Stimulated activated naive B cell treated with anti-CD40 and anti-IgM and Interleukin-4, amounts not matched to agents 10 μg/mL and 1 μg/mL and 100 μg/mL, for 72 hours (primary cell): ENCODE measurements around the gene PRCP.
A peak's percentile ranks its signal among the peaks of the same experiment; 100 is the strongest.
"Not testable (repeated sequence)": the region's sequence is repeated elsewhere in the genome, so short reads cannot be mapped to it uniquely, and the experiment has no call there.

Experiments
- ATAC-seq, 2 donors: fragments of 150-1000 bp; cut with Tn5 transposase; replicated peaks; 2 replicates each; pipeline ENCODE4 v1.10.0; 2021; ENCODE audit warnings: moderate library complexity in 1 of 2
- DNase-seq: peaks from one replicate; pipeline ENCODE4 v3.0.0; 2021
- H3K27ac Mint-ChIP-seq: one replicate; pipeline ENCODE4 v1.8.0; 2022; ENCODE audit warnings: mild to moderate bottlenecking, mixed read lengths
- H3K27me3 Mint-ChIP-seq, 2 donors: one replicate each; pipeline ENCODE4 v1.8.0; 2022; ENCODE audit warnings: mixed read lengths in 2 of 2
- H3K36me3 Mint-ChIP-seq, 2 donors: one replicate each; pipeline ENCODE4 v1.8.0; 2022; ENCODE audit warnings: mixed read lengths in 2 of 2, mild to moderate bottlenecking in 1 of 2
- H3K4me1 Mint-ChIP-seq, 2 donors: one replicate each; pipeline ENCODE4 v1.8.0; 2022; ENCODE audit warnings: mixed read lengths in 2 of 2, mild to moderate bottlenecking in 1 of 2
- H3K4me3 Mint-ChIP-seq, 2 donors: one replicate each; pipeline ENCODE4 v1.8.0; 2022; ENCODE audit warnings: mild to moderate bottlenecking in 2 of 2, mixed read lengths in 2 of 2, moderate library complexity in 1 of 2
- H3K9me3 Mint-ChIP-seq, 2 donors: one replicate each; pipeline ENCODE4 v1.8.0; 2022; ENCODE audit warnings: mixed read lengths in 2 of 2, mild to moderate bottlenecking in 1 of 2

PRCP gene

DNA sequence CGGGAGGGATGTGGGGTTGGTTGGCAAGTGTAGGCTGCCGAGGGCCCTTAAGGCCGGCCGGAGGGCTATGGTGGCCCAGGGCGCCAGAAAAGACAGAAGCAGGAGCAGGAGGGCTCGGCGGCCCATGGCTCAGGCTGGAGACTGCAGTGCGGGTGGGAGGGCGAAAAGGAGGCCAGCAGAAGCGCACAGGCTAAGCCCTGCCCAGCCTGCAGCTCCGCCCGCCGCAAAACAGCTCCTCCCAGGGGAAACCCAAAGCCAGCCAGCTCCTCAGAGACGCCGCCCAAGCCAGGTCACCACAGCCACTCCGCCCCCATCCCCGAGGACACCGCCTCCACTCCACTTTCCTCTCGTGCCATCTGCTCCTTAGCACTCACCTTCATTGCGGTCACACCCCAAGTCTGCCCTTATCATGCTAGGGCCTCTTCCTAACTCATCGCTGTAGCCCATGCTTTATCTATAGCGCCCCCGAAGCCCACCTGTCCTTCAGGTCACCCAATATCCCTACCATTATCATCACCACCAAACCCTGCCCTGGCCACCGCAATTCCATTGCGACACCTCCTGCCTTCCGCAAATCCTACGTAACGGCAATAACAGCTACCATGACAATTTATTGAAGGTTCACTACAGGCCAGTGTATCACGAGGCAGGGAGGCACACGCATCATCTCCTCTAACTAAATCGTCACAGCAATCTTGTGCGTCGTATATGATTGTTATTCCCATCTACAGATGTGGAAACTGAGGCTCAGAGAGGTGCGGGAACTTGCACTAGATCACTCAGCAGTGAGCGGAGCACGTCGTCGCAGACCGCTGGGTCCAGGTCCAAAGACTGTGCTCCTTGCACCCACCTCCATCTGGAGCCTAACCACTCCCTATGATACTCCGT is at the start of gene PRCP:
Gene PRCP (minus strand): TSS at position 154 of the 888 bp plus-strand sequence. CDS start 28 bp downstream, at position 126.
- no peaks in the 10 kb centered on the region for H3K27me3 Mint-ChIP-seq

DNA sequence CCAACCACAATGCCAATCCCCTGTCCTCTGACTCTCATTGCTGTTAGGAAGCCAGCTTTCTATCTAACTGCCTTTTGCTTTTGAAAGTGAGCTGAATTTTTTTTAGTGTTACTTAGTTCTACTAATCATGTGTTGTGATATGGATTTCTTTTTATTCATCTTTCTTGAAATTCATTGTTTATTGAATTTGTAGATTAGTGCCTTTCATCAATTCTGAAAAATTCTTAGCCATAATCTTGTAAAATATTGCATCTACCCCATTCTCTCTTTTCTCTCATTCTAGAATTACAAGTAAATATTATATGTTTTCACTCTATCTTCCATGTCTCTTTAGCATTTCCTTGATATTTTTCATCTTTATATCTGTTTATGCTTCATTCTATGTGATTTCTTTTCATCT is 49.1 kb upstream of the PRCP start:
- Mint-ChIP-seq H3K4me1 (peaks cover 12 to 29% of the 10 kb centered on the region in 2 donors), H3K36me3 (peaks cover 13 to 28% of the 10 kb centered on the region in 2 donors), H3K9me3 (peaks cover 13 to 18% of the 10 kb centered on the region in 2 donors), H3K4me3 (no peak overlapping the region), H3K27ac (no peak overlapping the region), H3K27me3 (no peaks in the 10 kb centered on the region)
- DNase-seq = no peak
- no peak for ATAC-seq

More for the DNA sequence above, at the start of gene PRCP:
- Mint-ChIP-seq H3K9me3 (peaks cover 3 to 6% of the 10 kb centered on the region in 2 donors), H3K4me3 (peak within 1 kb of the TSS; percentile 89 to 94), H3K27ac (peak within 1 kb of the TSS; percentile 98), H3K36me3 (peaks cover 8 to 10% of the 10 kb centered on the region in 2 donors), H3K4me1 (peaks cover 31 to 51% of the 10 kb centered on the region in 2 donors)
- DNase-seq = peak; percentile 95
- peak; percentile 79 to 80 for ATAC-seq

DNA sequence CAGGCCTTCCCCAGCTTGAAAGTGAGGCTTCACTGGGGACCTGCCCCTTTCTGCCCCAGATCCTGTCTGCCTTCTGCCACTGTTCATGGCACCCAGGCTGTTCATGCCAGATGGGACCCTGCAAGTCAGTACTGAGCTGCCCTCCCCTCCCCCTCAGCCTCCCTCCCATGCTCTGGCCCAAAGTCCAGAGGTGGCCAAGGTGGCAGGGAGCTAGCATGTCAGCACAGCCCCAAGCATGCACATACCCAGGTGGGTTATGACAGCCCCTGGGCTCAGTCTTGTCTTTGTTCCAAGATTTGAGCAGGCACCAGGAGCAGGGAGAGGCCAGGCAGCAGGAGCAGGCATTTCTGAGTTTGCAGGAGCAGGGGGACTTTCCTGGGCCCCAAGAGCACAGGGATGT is 45.5 kb upstream of the PRCP start:
- Mint-ChIP-seq H3K27ac (no peak overlapping the region), H3K4me1 (peaks cover 8 to 25% of the 10 kb centered on the region in 2 donors), H3K36me3 (peaks cover 7 to 9% of the 10 kb centered on the region in 2 donors), H3K4me3 (no peak overlapping the region), H3K27me3 (no peaks in the 10 kb centered on the region), H3K9me3 (peaks cover 4 to 16% of the 10 kb centered on the region in 2 donors)
- DNase-seq (no peak), ATAC-seq (no peak)

DNA sequence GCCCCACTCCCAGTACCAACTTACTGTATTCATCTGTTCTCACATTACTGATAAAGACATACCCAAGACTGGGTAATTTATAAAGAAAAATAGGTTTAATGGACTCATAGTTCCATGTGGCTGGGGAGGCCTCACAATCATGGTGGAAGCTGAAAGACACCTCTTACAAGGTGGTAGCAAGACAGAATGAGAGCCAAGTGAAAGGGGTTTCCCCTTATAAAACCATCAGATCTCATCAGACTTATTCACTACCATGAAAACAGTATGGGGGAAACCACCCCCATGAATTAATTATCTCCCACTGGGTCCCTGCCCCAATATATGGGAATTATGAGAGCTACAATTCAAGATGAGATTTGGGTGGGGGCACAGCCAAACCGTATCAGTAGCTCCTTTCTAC is 44.8 kb upstream of the PRCP start:
- not testable (repeated sequence) for ATAC-seq, H3K4me3 Mint-ChIP-seq
- H3K9me3 Mint-ChIP-seq = peaks cover 4 to 15% of the 10 kb centered on the region in 2 donors

DNA sequence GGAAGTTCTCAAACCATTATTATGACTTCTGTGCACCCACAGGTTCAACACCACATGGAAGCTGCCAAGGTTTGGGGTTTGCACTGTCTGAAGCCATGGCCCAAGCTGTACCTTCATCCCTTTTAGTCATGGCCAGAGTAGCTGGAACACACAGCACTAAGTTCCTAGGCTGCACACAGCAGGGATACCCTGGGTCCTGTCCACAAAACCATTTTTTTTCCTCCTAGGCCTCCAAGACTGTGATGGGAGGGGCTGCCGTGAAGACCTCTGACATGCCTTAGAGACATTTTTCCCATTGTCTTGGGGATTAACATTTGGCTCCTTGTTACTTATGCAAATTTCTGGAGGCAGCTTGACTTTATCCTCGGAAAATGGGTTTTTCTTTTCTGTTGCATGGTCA is 44.0 kb upstream of the PRCP start:
- no peak for ATAC-seq
- H3K4me1 Mint-ChIP-seq = peaks cover 8 to 31% of the 10 kb centered on the region in 2 donors
- H3K27ac Mint-ChIP-seq = no peak overlapping the region
- peaks cover 7 to 9% of the 10 kb centered on the region in 2 donors for H3K36me3 Mint-ChIP-seq
- no peak for DNase-seq
- peaks cover 4 to 15% of the 10 kb centered on the region in 2 donors for H3K9me3 Mint-ChIP-seq
- no peak overlapping the region for H3K4me3 Mint-ChIP-seq
- no peaks in the 10 kb centered on the region for H3K27me3 Mint-ChIP-seq

More for the DNA sequence above, 44.8 kb upstream of the PRCP start:
- H3K4me1 Mint-ChIP-seq = peaks cover 8 to 28% of the 10 kb centered on the region in 2 donors
- not testable (repeated sequence) for DNase-seq, H3K27me3 Mint-ChIP-seq, H3K36me3 Mint-ChIP-seq, H3K27ac Mint-ChIP-seq

DNA sequence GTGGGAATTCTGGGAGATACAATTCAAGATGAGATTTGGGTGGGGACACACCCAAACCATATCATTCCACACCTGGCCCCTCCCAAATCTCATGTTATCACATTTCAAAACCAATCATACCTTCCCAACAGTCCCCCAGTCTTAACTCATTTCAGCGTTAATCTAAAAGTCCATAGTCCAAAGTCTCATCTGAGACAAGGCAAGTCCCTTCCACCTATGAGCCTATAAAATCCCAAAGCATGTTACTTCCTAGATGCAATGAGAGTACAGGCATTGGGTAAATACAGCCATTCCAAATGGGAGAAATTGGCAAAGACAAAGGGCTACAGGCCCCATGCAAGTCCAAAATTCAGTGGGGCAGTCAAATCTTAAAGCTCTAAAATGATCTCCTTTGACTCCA is 43.2 kb upstream of the PRCP start:
- not testable (repeated sequence) for H3K4me3 Mint-ChIP-seq, H3K27me3 Mint-ChIP-seq, ATAC-seq, H3K36me3 Mint-ChIP-seq, H3K27ac Mint-ChIP-seq, DNase-seq
- peaks cover 8 to 38% of the 10 kb centered on the region in 2 donors for H3K4me1 Mint-ChIP-seq
- H3K9me3 Mint-ChIP-seq = peaks cover 4 to 17% of the 10 kb centered on the region in 2 donors

DNA sequence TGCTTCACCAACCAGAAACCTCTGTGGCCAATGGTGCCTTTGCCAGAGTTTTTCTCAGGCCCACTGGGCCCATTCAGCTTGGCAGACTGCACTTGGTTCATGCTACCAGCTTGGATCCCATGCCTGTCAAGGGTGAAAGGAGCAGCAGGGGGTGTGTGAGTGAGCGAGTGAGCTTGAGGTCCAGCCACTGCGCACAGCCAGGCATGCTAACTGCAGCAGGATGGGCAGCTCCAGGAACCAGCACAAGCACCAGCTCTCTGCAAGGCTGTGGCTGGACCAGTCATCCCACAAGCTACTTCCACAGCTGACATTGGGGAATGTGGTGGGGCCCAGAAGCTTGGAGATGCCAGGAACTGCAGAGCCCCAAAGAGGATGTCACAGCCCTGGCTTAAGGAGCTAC is 42.1 kb upstream of the PRCP start:
- H3K4me1 Mint-ChIP-seq = peaks cover 8 to 38% of the 10 kb centered on the region in 2 donors
- H3K9me3 Mint-ChIP-seq = peaks cover 4 to 17% of the 10 kb centered on the region in 2 donors

DNA sequence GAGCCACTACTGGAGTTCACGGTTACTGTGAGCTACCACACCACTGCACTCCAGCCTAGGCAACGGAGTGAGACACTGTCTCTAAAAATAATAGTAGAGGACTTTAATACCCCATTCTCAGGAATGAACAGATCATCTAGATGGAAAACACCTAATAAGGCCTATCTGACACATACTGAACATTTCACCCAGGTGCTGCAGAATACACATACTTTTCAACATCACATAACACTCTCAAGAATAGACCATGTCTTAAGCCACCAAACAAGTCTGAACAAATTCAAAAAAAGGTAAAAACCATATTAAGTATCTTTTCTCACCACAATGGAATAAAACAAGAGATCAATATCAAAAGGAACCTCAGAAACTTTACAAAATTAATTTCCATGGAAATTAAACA is 39.2 kb upstream of the PRCP start:
- H3K4me3 Mint-ChIP-seq = no peak overlapping the region
- peak overlapping the region; percentile 25 for H3K27ac Mint-ChIP-seq
- peaks cover 1 to 23% of the 10 kb centered on the region in 2 donors for H3K4me1 Mint-ChIP-seq
- H3K27me3 Mint-ChIP-seq = no peaks in the 10 kb centered on the region
- DNase-seq = no peak
- peak in 1 of 2 donors; percentile 50 for ATAC-seq
- H3K9me3 Mint-ChIP-seq = peaks cover 4 to 14% of the 10 kb centered on the region in 2 donors
- peaks cover 6 to 15% of the 10 kb centered on the region in 2 donors for H3K36me3 Mint-ChIP-seq

More for the DNA sequence above, 42.1 kb upstream of the PRCP start:
- no peak overlapping the region for H3K27ac Mint-ChIP-seq
- H3K36me3 Mint-ChIP-seq = peaks cover 7 to 9% of the 10 kb centered on the region in 2 donors
- ATAC-seq (no peak), DNase-seq (no peak)
- no peaks in the 10 kb centered on the region for H3K27me3 Mint-ChIP-seq
- no peak overlapping the region for H3K4me3 Mint-ChIP-seq

DNA sequence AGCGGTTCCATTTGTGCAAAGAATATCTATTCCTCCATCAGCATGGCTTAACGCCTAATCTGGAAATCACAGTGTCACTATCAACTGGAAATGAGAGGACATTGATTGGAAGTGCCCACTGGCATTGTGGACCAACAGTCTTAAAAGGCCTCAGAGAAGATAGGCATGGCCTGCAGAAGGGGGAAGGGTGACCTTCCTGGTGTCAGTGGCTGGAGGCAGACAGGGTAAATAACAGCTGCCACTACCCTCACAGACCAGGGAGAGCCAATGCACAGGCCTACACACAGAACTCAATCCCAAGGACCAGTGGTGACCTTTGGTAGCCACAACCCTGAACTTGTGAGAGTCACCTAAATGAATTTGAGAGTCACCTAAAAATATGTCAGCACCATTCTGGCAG is 37.3 kb upstream of the PRCP start:
- Mint-ChIP-seq H3K27me3 (no peaks in the 10 kb centered on the region), H3K4me1 (peaks cover 0 to 32% of the 10 kb centered on the region in 2 donors), H3K9me3 (peaks cover 0 to 8% of the 10 kb centered on the region in 2 donors), H3K27ac (no peak overlapping the region), H3K4me3 (no peak overlapping the region), H3K36me3 (peaks cover 6 to 24% of the 10 kb centered on the region in 2 donors)
- ATAC-seq (no peak), DNase-seq (no peak)

DNA sequence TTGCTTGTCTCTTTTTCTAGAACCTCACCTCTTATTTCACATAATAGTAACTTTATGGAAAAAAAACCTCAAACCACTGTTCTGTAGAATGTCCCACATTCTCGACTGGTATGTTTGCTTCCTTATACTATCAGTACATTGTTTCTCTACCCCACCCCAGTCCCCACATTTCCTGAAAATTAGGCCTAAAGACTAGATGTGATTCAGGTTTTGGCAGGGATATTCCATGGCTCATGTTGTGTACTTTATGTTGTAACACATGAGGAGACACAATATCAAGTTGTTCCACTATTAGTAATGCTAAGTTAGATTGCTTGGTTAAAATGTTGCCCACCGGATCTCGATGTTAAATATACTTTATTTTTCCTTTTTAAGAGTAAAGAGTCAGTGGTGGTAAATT is 36.0 kb upstream of the PRCP start:
- no peak for ATAC-seq
- no peak overlapping the region for H3K27ac Mint-ChIP-seq
- H3K9me3 Mint-ChIP-seq = peaks cover 0 to 6% of the 10 kb centered on the region in 2 donors
- no peak for DNase-seq
- H3K4me3 Mint-ChIP-seq = no peak overlapping the region
- peaks cover 7 to 33% of the 10 kb centered on the region in 2 donors for H3K36me3 Mint-ChIP-seq
- H3K27me3 Mint-ChIP-seq = no peaks in the 10 kb centered on the region
- peaks cover 2 to 43% of the 10 kb centered on the region in 2 donors for H3K4me1 Mint-ChIP-seq

DNA sequence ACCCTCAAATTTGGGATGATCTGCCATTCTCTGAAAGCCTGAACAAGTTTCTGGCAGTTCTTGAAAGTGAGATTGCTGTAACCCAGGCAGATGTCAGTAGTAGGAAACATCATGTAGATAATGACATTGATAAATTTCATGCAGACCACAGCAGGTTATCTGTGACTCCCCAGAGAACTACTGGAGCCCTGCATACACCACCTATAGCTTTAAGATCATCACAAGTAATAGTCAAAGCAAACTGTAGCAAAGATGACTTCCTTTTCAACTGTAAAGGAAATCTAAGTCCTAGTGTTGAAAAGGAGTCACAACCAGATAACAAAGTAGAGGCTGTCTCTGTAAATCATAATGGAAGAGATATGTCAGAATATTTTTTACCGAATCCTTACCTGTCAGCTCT is 32.3 kb upstream of the PRCP start:
- DNase-seq = no peak
- H3K4me3 Mint-ChIP-seq = no peak overlapping the region
- no peaks in the 10 kb centered on the region for H3K27me3 Mint-ChIP-seq
- H3K27ac Mint-ChIP-seq = no peak overlapping the region
- ATAC-seq = no peak
- H3K4me1 Mint-ChIP-seq = peaks cover 6 to 38% of the 10 kb centered on the region in 2 donors
- peaks cover 7 to 34% of the 10 kb centered on the region in 2 donors for H3K36me3 Mint-ChIP-seq
- no peaks in the 10 kb centered on the region for H3K9me3 Mint-ChIP-seq

DNA sequence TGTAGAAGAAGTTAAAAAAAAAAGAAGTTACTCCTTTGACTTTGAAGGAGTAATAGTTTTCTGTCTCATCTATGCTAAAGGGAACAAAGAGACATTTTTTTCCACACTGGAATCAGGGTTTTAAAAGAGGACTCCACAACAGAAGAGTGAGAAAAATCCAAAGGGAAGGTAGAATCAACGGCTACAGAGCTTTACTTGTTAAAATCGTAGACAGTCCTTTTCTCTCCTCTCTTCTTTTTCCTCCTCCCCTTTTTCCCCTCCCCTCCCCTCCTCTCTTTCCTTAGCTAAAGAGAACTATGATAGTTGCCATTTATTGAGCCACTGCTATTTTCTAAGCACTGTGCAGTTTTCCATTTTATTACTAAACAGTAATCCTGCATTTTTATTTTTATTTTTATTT is 30.5 kb upstream of the PRCP start:
- H3K36me3 Mint-ChIP-seq = peaks cover 7 to 31% of the 10 kb centered on the region in 2 donors
- H3K9me3 Mint-ChIP-seq = no peaks in the 10 kb centered on the region
- no peaks in the 10 kb centered on the region for H3K27me3 Mint-ChIP-seq
- peaks cover 7 to 37% of the 10 kb centered on the region in 2 donors for H3K4me1 Mint-ChIP-seq
- H3K4me3 Mint-ChIP-seq = no peak overlapping the region
- no peak for DNase-seq
- H3K27ac Mint-ChIP-seq = peak overlapping the region; percentile 56
- no peak for ATAC-seq

DNA sequence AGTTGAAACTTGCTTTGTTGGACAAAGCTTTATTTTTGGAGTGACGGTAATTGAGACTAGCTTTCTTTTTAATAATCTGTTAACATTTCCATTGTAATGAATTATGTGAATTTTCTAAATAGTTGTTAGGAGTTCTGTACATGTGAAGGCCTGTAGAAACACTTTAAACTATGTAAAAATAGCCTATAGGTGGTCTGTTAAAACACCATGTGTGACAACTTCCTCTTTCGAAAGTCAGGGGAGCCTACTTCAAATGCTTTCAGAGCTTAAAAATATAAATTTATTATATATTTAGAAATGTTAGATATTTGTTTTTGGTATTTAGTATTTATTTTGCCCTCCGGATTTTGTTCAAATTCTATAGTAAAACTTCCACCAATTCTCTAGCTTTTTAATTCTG is 30.0 kb upstream of the PRCP start:
- Mint-ChIP-seq H3K27ac (peak overlapping the region; percentile 85), H3K4me1 (peaks cover 7 to 41% of the 10 kb centered on the region in 2 donors), H3K9me3 (no peaks in the 10 kb centered on the region), H3K27me3 (no peaks in the 10 kb centered on the region), H3K36me3 (peaks cover 9 to 30% of the 10 kb centered on the region in 2 donors), H3K4me3 (peak overlapping the region; percentile 39 to 41)
- DNase-seq (no peak), ATAC-seq (peak; percentile 39 to 62)

DNA sequence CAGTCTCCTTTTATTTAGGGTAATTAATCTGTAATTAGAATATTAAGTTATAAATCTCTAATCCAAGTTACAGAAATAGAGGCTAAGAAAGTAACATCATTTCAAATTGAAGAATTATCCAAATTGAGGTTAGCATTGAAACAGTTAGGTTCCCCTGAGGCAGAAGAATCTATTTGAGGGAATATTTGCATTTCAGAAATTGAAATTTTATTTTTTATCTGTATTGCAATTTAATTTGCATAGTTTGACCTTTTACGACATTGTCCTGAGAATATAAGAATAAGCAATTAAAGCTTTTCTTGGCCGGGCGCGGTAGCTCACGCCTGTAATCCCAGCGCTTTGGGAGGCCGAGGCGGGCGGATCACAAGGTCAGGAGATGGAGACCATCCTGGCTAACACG is 28.9 kb upstream of the PRCP start:
- peak overlapping the region; percentile 85 for H3K27ac Mint-ChIP-seq
- no peaks in the 10 kb centered on the region for H3K27me3 Mint-ChIP-seq
- ATAC-seq (no peak), DNase-seq (no peak)
- H3K4me1 Mint-ChIP-seq = peaks cover 7 to 44% of the 10 kb centered on the region in 2 donors
- peak overlapping the region in 1 of 2 donors; percentile 39 for H3K4me3 Mint-ChIP-seq
- H3K9me3 Mint-ChIP-seq = no peaks in the 10 kb centered on the region
- H3K36me3 Mint-ChIP-seq = peaks cover 7 to 27% of the 10 kb centered on the region in 2 donors
